HG02571 (cell line): Measurements from ENCODE around the gene TMTC2.
"Not testable (repeated sequence)": the region's sequence is repeated elsewhere in the genome, so short reads cannot be mapped to it uniquely, and the experiment has no call there.

Experiments used
- ATAC-seq: cut with Tn5 transposase; IDR thresholded peaks from one replicate; pipeline ENCODE4 v1.9.1; 2021; ENCODE audit warnings: mild to moderate bottlenecking, moderate library complexity; ENCODE audit not compliant: unreplicated experiment

Gene TMTC2

DNA sequence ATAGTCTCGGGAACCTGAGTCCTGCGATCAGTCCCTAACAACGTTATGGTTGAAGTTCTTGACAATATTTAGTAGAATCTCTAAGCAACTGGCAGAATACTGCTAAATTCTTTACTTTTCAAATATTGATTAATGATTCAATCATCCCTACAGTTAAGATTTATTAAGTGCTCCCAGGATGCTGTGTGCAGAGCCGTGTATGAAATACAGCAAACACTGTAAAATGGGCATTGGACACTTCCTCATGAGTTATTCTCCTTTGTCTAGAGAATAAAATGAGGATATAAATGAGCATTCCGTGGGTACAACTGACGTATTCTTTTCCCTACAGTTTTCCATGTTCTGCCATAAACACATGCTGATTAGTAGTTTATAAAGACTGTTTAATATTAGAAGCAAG is 372.4 kb downstream of the TMTC2 start:
- ATAC-seq, result no peak

DNA sequence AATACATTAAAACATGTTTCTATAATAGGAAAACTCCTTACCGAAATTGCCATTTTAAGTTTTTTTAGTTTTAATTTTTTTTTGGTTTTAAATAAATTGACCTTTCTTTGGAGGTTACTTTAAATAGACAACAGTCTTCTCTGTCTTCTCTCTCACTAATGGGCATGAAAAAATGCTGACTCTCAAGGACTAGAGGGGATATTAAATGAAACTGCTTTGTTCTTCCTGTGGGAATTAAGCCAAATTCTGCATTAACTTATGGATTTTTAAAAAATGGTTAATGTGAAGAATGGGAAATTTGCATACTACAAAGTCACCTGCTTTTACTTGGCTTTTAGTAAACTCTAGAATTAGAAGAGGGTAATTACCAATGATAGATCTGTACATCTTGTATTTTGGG is 378.9 kb downstream of the TMTC2 start:
- ATAC-seq, result no peak

DNA sequence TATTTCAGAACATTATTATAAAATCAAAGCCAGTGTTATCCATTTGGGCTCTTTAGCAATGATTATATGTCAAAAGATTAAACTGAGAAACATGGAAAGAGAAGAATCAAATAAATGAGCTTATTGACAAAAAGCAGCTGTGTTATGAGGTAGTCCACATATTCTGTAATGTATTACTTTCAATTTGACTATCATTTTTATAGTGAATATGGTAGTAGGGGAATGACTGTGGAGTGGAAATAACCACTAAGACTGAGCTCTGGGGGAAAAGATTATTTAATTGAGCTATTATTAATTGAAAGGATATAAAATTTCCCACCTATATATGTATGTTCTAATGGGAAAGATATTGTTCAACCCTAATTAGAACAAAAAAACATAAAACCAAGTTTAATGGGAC is 381.3 kb downstream of the TMTC2 start:
- no peak for ATAC-seq

DNA sequence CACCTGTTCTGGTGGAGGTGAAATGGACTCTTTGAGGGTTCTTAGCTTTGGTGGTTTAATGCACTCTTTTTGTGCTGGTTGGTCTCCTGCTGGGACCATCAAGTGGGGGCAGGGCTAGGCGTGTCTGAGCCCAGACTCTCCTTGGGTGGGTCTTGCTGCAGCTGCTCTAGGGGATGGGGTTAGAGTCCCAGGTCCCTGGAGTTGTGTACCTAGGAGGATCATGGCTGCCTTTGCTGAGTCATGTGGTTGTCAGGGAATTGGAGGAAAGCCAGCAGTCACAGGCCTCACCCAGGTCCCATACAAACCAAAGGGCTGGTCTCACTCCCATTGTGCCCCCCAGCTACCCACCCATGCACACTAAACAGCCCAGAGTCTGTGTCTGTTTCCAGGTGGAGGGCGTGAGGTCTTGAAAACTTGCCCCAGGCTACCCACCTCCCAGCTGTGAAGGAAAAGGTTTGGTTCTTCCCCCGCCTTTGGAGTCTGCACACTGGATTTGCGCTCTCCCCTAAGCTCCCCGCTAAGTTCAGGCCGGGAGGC is 387.7 kb downstream of the TMTC2 start:
- no peak for ATAC-seq

DNA sequence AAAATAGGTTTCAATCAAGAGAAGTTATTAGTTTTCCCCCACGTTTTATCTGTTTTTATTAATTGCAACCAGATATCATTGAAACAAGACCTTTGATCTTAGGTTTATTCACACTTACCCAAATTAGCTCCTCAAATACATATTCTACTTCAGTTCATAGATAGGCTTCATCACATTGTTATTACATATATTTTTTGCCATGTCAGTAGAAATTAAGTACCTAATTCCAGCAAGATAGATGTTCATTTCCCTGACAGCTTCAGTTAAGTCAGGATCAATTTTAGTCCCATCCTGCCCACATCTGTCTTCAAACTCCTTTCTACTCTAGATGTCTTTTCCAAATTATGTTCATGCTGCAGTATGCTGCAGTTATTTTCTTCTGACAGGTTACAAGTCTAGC is 388.8 kb downstream of the TMTC2 start:
- no peak for ATAC-seq

DNA sequence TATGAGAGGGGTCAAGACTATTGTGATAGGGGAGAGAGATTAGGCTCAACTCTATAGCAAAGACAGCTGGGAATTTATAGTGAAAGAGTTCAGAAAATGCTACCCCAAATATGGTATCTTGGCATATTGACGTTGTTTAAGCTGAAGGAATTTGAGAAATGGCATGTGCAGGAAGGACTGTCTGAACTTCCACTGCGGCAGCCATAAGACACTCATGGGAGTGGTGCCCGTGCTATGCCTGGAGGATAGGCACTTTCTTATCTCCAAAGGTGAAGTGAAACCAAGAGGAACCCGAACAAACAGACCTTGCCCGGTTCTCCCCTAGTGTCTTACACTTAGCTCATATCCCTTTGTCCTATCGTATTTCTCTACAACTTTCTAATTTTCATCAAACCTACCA is 390.3 kb downstream of the TMTC2 start:
- ATAC-seq, result no peak

DNA sequence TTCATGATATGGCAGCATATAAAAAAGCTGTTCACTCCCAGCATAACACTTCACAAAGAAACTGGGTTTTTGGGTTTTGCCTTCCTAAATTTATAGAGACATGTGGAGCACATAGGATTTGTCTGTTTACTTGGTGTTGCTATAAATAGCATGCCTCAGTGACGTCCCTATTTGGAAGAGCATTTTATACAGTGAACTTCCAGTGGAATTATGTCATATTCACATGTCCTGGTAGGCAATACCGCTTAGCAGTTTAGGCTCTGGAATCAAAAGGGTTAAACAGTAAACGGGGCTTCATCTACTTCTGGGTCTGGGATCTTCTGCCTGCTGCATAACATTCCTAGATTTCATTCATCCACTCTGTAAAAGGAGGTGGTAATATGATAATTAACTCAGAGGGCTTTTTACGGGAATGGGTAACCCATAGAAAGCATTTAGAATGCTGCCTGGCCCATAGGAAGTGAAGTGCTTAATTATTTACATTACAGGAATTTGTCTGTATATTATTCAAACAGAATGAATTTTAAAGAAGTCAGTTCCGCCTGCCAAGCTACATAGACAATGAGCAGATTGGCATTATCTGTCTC is 396.1 kb downstream of the TMTC2 start:
- ATAC-seq, result no peak

DNA sequence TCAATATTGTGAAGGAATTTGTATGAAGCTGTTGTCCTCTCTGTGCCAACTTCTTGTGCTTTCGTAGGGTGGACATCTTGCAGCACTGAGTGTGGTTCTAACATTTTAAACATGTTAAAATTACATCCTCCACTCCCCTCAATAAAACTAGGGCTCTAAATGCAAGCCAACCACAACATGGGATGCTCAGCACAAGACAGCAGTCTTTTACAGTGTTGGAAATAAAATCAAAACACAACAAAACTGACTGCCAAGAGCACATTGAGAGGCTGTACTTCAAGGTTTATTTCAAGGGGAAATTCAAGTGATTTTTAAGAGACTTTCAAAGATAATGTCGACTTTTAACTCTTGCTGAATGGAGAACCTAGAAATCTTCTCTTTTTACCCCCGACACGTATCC is 396.9 kb downstream of the TMTC2 start:
- ATAC-seq, result no peak

DNA sequence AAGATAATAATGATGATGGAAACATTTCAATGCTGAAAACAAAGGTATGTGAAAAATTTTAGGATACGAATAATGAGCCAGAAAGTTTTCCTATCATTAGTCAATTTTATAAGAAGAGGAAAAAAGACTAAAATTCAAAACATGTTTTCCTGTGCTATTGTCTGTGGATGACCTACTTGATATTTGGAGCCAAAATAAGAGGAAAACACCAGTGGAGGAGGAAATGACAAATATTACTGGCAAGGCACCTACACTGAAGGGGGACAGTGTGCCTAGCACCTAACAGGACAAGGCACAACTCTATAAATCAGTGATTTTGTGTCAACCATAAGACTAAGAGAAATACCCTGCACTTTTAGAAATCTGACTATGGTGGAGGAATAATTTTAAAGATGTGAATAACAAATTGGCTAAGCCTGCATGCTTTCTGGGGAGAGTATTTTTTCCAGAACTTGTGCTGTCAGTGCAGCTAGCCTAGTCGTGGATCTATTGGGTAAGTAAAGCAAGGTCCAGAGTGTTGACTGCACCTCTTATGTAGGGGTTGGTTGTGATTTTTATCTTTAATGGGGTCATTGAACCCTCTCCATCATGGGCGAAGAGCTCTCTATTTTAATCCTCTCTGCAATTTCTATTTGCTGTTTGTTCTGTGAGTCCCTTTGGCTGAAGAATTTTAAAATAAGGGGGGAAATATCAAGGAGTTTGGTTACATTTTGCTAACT is 398.0 kb downstream of the TMTC2 start:
- ATAC-seq, result no peak

DNA sequence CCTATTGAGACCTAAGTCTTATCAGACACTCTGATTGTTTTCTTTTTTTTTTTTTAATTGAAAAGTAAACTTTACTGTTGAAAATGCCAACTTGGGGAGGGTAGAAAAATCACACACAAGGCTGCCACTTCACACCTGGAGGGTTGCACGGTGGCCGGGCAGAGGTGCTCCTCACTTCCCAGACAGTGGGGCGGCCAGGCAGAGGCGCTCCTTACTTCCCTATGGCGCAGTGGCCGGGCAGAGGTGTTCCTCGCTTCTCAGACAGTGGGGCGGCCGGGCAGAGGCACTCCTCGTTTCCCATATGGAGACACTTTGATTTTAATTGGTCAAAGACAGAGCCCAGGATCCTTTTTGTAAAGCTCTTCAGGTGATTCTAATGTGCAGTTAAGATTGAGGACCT is 399.3 kb downstream of the TMTC2 start:
- ATAC-seq, result no peak

DNA sequence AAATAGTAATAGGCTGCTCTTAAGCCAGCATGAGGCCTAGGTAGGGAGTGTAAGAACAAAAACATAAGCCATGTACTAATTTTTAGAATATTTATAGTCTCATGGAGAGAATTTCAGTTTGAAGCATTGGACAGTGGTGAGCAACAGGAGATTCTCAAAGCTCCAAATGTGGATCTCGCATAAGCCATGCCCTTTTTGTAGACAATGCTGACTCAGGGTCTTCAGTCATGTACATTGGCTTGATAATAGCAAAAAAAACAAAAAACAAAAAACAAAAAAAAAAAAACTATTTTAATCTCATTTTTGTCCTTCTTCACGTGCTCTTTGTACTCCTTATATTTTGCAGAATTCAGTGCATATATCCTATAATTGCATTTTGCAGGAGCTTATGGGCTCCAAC is 402.9 kb downstream of the TMTC2 start:
- no peak for ATAC-seq

DNA sequence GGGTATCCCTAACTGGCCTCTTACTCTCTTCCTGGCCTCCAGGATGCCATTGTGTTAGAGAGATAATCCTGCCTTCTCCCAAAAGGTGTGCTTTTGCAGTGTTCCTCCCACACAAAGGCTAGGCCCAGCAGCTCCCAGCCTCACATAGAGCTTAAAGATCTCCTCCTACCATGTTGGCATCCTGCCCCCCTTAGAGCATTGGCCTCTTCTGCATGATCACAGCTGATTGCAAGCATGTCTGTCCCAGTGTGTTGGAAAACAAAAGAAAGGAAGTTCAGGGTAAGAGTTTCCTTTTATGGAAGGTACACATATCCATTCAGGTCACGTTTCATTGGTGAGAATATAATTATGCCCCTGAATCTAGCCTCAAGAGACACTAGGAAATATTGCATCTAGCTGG is 405.4 kb downstream of the TMTC2 start:
- ATAC-seq, result no peak

DNA sequence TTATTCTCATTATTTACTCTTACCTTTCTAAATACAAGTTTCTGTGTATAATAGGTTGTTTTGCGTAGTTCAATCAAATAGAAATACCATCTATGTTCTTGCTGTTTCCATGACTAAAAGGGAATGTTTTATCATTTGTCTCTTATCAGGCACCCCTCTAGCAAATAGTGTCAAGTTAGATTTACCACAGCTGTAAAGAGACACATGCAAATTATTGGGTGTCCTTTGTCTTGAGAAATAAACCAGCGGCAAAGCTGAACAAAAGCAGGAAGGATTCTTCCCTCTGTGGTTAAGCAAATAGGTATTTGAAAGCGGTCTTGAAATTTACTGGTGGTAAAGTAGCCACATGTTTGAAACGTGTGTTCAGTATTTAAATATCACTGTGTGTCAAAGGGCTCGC is 405.9 kb downstream of the TMTC2 start:
- ATAC-seq, result no peak

DNA sequence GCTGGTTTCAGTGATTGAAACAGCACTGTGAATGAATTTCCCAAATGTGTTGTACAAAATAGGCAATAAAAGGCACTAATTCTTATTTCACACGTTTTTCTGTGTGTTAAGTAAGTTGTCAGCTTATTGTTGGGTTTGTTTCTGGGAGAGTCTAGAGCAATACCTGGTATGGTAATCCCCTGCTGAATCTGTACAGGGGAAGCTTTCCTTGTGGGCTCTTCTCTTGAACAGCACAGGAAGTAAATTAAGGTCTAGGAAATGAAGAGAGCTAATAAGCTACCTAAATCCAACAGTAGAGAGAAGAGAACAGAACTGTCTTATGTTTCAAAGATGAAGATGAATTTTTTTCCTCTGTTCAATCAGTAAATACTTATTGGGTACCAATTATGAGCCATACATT is 406.7 kb downstream of the TMTC2 start:
- ATAC-seq, result no peak

DNA sequence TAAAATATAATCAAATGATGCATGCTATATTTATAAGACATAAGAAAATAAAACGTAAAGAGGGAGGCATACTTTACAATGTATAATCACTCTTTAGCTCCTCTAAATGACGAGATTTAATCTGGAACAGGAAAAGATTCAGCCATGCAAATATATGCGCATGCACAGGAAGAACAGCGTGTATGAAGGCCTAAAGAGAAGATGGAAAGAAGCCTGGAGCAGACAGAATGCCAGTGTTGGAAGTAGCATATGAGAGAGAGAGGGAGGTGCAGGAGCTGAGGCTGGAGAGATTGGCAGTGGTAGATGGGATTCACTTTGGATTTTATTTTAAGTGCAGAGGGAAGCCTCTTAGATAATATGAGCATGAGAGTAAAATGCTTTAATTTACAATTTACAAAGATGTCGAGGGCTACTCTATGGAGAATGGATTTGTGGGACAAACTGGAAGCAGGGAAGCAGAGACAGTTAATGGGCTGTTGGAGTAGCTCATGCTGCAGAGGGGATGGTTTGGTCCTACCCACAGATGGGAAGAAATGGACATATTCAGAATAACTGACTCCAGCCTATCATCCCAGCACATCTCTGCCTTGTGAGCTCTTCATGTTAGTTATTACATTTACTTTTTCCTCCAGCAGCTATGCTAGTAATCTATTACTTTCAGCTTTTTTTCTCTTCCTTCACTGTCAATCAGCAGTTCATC is 411.1 kb downstream of the TMTC2 start:
- no peak for ATAC-seq

DNA sequence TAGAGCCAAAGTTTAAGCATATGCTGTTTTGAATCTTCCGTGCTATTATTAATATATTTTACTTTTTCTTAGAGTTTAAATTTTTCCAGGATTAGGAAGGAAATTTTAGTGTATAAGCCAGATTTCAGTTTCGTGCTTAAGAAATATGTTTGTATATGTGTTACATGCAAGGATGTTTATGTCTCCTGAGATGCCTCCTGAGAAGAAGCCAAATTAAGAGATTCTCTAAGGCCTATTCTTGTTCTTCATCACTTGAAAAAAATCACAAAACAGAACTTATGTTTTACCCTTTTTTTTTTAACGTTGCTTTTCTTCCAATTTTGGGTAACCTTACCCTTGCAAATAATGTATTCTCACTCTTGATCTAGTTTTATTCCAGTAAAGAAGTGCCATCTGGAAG is 412.7 kb downstream of the TMTC2 start:
- no peak for ATAC-seq

DNA sequence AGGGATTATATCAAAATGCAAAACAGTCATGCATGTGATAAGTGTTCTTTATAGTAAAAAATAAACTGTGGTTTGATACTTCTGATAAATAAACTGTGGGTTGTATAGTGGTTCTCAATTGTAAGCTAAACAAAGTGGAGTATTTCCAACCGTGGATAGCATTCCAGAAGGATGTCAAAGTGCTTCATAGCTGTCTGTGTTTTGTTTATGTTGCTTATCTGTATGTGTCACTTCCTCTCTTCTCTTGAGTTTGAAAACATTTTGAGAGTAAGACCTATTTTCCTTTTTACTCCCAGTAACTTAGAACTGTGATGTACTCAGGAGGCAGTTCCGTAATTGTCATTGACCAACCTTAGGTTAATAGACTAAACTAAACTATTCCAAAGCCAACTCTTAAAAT is 415.8 kb downstream of the TMTC2 start:
- no peak for ATAC-seq

DNA sequence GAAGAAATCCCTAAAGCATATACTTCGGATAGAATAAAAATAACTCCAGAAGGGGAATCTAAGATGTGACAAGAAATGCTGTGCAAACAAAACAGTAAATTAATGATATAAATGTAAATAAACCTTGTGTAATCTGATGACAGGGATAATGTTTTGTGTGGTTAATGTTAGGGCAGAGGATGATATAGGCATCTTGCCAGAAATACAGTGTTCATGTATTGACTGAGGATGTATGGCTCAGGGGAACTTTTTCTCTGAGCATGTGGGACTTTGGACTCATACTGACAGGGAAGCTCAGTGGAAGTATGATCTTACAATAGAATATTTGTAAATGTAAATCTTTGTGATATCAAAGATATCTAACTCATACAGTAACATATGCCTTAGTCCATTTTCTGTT is 420.2 kb downstream of the TMTC2 start:
- no peak for ATAC-seq

DNA sequence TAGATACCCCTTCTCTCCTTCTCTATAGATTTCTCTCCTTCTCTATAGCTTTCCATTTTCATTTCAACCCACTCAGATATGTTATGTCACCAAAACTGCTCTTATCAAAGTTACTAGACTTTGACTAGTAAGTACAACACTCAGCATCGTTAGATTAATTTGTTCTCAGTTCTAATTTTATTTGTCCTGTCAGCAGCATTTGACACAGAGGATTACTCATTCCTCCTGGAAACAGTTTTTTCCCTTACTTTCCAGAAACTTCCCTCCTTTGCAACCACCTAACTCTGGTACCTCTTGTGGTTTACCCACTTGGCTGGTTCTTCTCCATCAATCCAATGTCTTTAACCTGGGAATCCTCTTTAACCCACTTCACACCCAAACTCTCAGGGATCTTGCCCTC is 423.7 kb downstream of the TMTC2 start:
- no peak for ATAC-seq

DNA sequence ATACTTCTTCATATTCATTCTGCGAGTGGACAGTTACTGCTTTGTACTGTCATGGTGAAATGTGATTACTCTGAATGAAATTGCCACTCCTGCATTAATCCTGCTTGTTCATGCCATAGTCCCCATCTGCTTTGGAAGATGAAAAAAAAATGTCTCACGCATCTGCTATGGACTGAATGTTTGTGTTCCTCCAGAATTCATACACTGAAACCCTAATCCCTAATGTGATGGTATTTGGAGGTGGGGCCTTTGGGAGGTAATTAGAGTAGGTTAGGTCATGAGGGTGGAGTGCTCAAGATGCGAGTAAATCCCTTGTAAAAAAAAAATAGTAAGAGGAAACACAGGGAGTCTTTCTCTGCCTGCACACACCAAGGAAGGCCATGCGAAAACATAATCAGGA is 427.2 kb downstream of the TMTC2 start:
- no peak for ATAC-seq

DNA sequence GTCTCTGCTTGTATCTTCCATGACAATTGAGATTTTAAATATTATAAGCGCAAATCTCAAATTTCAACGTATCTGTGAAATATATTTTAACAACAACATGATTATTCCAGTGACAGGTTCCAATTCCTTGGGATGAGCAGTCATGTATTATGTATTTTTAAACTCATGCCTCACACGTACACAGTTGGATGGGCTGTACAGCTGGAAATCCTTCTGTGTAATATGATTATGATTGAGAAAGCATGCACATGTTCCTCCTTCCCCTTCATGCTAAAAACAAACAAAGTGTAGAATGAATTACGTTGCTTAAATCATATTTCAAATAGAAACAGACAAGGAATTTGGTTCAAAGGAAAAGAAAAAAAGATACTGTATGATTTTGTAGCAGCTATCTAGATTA is 428.3 kb downstream of the TMTC2 start:
- no peak for ATAC-seq

DNA sequence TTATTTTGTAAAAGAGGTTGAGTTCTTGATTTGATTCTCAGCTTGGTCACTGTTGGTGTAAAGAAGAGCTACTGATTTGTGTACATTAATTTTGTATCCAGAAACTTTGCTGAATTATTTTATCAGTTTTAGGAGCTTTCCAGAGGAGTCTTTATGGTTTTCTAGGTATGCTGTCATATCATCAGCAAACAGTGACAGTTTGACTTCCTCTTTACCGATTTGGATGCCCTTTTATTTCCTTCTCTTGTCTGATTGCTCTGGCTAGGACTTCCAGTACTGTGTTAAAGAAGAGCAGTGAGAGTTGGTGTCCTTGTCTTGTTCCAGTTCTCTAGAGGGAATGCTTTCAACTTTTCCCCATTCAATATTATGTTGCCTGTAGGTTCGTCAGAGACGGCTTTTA is 431.2 kb downstream of the TMTC2 start:
- ATAC-seq, result not testable (repeated sequence)
